Fibroblast of gingiva (primary cell): ENCODE results near the gene RALBP1.
"Not testable (repeated sequence)": the region's sequence is repeated elsewhere in the genome, so short reads cannot be mapped to it uniquely, and the experiment has no call there.

ENCODE experiments used
- DNase-seq: peaks from one replicate; pipeline ENCODE4 v3.0.0-alpha.2; 2011; ENCODE audit warnings: low read depth

Gene RALBP1

GRCh38 chr18:9474983-9475642 lies at the start of gene RALBP1:
TSS of gene RALBP1 (plus strand) at chr18:9475513. CDS start at chr18:9513046, 37,533 bp downstream.
- DNase-seq = peak; percentile 99

- DNase-seq = no peak
These were observed 48.6 kb upstream of the RALBP1 start for GRCh38 chr18:9426753-9427152.

- no peak for DNase-seq
These were observed 47.0 kb upstream of the RALBP1 start for GRCh38 chr18:9428301-9428706.

- DNase-seq = no peak
These were observed 46.3 kb upstream of the RALBP1 start for GRCh38 chr18:9428862-9429661.

- peak; percentile 73 for DNase-seq
These were observed 45.7 kb upstream of the RALBP1 start for GRCh38 chr18:9429662-9429993.

- DNase-seq = not testable (repeated sequence)
These were observed 45.0 kb upstream of the RALBP1 start for GRCh38 chr18:9430315-9430714.

- no peak for DNase-seq
These were observed 44.0 kb upstream of the RALBP1 start for GRCh38 chr18:9431296-9431695.

- not testable (repeated sequence) for DNase-seq
These were observed 42.2 kb upstream of the RALBP1 start for GRCh38 chr18:9433122-9433521.

- DNase-seq = no peak
These were observed 41.6 kb upstream of the RALBP1 start for GRCh38 chr18:9433671-9434121.

- no peak for DNase-seq
These were observed 41.1 kb upstream of the RALBP1 start for GRCh38 chr18:9434122-9434701.

GRCh38 chr18:9435041-9435440 lies 40.3 kb upstream of the RALBP1 start:
- DNase-seq = no peak

GRCh38 chr18:9436206-9436929 lies 38.9 kb upstream of the RALBP1 start:
- no peak for DNase-seq

GRCh38 chr18:9437021-9437437 lies 38.3 kb upstream of the RALBP1 start:
- peak; percentile 11 for DNase-seq

- DNase-seq = no peak
These were observed 37.6 kb upstream of the RALBP1 start for GRCh38 chr18:9437672-9438071.

- DNase-seq = no peak
These were observed 34.3 kb upstream of the RALBP1 start for GRCh38 chr18:9441061-9441460.

GRCh38 chr18:9444549-9444948 lies 30.8 kb upstream of the RALBP1 start:
- no peak for DNase-seq

- no peak for DNase-seq
These were observed 28.5 kb upstream of the RALBP1 start for GRCh38 chr18:9446839-9447238.

GRCh38 chr18:9447334-9447733 lies 28.0 kb upstream of the RALBP1 start:
- DNase-seq = no peak

GRCh38 chr18:9449600-9450414 lies 25.5 kb upstream of the RALBP1 start:
- peak; percentile 51 for DNase-seq

GRCh38 chr18:9450920-9451319 lies 24.4 kb upstream of the RALBP1 start:
- not testable (repeated sequence) for DNase-seq

- DNase-seq = no peak
These were observed 22.0 kb upstream of the RALBP1 start for GRCh38 chr18:9453283-9453682.
